Left lung (tissue), 10 donors: ENCODE measurements around the gene MT4. TPM values are rescaled to one million over a fixed set of nuclear protein-coding genes. Genes with fewer than 3 reads are reported as not detected.

Experiments used
- ATAC-seq: fragments of 200-7000 bp; cut with Tn5 transposase; one replicate; pipeline ENCODE4 v1.9.1; 2020; ENCODE audit warnings: moderate library complexity
- DNase-seq, 4 donors: peaks; one replicate each; pipeline ENCODE4 v3.0.0-alpha.2; 2013 to 2020
- H3K27ac ChIP-seq, 2 donors: fragments of 200-600 bp; sonication (generic) in 1 of 2; one replicate each; pipeline versions ENCODE4 v1.5.0 to v1.8.0; 2020 to 2021
- H3K27me3 ChIP-seq, 2 donors: fragments of 200-600 bp; sonication (generic) in 1 of 2; one replicate each; pipeline versions ENCODE4 v1.5.0 to v1.8.0; 2020 to 2021
- H3K36me3 ChIP-seq, 2 donors: fragments of 200-600 bp; sonication (generic) in 1 of 2; one replicate each; pipeline versions ENCODE4 v1.5.0 to v1.8.0; 2020 to 2021
- H3K4me1 ChIP-seq, 2 donors: fragments of 200-600 bp; one replicate each; pipeline ENCODE4 v1.8.0; 2021
- H3K4me3 ChIP-seq, 2 donors: fragments of 200-600 bp; sonication (generic) in 1 of 2; one replicate each; pipeline versions ENCODE4 v1.5.0 to v1.8.0; 2020 to 2021; ENCODE audit warnings: mild to moderate bottlenecking in 1 of 2
- H3K9me3 ChIP-seq, 2 donors: fragments of 200-600 bp; sonication (generic) in 1 of 2; one replicate each; pipeline versions ENCODE4 v1.5.0 to v1.8.0; 2020 to 2021
- intact Hi-C, 2 donors: fragments of 100-400 bp; cut with DNase I; formaldehyde crosslinking; loops; one replicate each; pipeline versions ENCODE4 v1.11.2 to v1.14.2; 2022
- polyA plus RNA-seq, 6 donors: library from polyadenylated mRNA; unstranded; fragments of 120-200 nt; gene quantifications; one replicate each; pipeline ENCODE4 v1.2.1, GENCODE V29; 2013; ENCODE audit not compliant: insufficient read length in 6 of 6
- total RNA-seq, 2 donors: library from RNA; stranded (reverse); fragmentation: NEBNext Ultra II Directional; extraction: Animal tissue kit (Norgen Biotek cat#: 25700); gene quantifications; one replicate each; pipeline ENCODE4 v1.2.1, GENCODE V29; 2021
- TF ChIP-seq, protein P1 (sequence below), 2 donors: fragments of 200-600 bp; sonication (generic) in 1 of 2; IDR thresholded peaks; one replicate each; pipeline versions ENCODE4 v1.5.0 to v1.8.0; 2021; ENCODE audit warnings: antibody characterized with exemption in 2 of 2
- donor health status: DM: no; HTN: yes; CAD: no.
- donor health status: DM: no; HTN: no; CAD: no.

Gene MT4
- total and polyA plus RNA-seq, 8 donors, result not detected

DNA sequence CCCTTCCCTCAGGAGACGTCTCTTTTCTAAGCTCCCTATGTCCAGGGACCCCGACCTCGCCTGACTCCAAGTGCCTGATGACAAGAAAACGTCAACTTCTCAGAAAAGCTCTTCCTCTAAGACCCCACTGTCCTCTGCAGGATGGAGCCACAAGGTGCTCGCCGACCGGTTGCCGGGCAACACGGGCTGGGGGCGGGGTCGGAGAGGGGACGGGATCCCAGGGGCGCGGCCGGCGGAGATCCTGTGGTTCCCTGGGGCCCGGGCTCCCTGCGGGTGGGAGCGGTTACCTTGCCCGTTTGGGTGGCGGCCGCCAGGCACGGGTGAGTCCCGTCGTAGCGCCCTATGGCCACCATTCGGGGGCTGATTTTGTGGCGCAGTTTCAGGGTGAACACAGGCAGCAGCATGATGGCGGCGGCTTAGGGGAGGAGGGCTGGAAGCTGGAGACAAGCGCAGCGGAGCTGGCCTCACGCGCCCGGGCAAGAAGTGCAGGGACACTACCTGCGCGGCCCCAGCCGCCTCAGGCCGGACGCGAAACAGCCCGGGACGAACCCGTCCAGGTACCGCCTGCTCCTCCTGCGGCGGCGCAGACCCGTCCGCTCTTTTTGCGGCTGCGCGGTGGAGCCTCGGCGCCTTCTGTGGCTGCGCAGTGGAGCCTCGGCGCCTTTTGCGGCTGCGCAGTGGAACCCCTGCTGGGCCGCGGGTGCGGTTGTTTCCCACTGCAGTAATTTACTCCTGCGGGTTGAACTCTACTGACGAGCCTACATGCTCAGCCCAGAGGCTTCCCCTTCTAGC, 45.2 kb upstream of the MT4 start, which contains the start of gene BBS2:
TSS of gene BBS2 (minus strand) at position 566 of the 792 bp plus-strand sequence. CDS start at position 404, 162 bp downstream.
- peak within 1 kb of the TSS; percentile 65 to 80 for H3K27ac ChIP-seq
- ATAC-seq, result peak; percentile 98
- no peaks in the 10 kb centered on the region for H3K36me3 ChIP-seq
- H3K4me1 ChIP-seq, result peaks cover 8 to 14% of the 10 kb centered on the region in 2 donors
- H3K27me3 ChIP-seq, result no peaks in the 10 kb centered on the region
- intact Hi-C loops, result loop anchor here in 1 of 2 donors (10.0 kb wide), 1 partner anchor 185 kb away; no protein-coding TSS in a partner anchor
- TF ChIP-seq, protein P1, sequence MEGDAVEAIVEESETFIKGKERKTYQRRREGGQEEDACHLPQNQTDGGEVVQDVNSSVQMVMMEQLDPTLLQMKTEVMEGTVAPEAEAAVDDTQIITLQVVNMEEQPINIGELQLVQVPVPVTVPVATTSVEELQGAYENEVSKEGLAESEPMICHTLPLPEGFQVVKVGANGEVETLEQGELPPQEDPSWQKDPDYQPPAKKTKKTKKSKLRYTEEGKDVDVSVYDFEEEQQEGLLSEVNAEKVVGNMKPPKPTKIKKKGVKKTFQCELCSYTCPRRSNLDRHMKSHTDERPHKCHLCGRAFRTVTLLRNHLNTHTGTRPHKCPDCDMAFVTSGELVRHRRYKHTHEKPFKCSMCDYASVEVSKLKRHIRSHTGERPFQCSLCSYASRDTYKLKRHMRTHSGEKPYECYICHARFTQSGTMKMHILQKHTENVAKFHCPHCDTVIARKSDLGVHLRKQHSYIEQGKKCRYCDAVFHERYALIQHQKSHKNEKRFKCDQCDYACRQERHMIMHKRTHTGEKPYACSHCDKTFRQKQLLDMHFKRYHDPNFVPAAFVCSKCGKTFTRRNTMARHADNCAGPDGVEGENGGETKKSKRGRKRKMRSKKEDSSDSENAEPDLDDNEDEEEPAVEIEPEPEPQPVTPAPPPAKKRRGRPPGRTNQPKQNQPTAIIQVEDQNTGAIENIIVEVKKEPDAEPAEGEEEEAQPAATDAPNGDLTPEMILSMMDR (IDR thresholded peaks at IDR 0.05), result peak in 1 of 2 donors; percentile 12
- H3K4me3 ChIP-seq, result peak within 1 kb of the TSS; percentile 81 to 89
- peak; percentile 79 to 96 (median 92) for DNase-seq
- no peaks in the 10 kb centered on the region for H3K9me3 ChIP-seq

DNA sequence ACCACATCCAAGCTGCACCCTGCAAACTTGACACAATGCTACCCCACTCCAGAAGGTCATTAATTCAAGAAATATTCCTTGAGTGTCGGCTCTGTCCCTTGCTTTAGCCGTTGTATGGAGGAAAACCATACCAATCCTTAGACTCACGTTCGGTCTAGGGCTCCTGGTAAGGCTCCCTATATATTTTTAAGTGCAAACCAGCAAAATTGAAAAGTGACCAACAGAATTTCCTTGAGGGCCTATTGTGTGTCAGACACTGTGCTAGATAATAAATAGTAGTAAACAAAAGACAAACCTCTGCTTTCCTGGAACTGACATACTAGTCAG, 44.7 kb upstream of the MT4 start:
- H3K27me3 ChIP-seq, result no peaks in the 10 kb centered on the region
- intact Hi-C loops, result no loop called here
- DNase-seq, result no peak
- peaks cover 8 to 14% of the 10 kb centered on the region in 2 donors for H3K4me1 ChIP-seq
- no peaks in the 10 kb centered on the region for H3K36me3 ChIP-seq
- TF ChIP-seq, protein P1 (IDR thresholded peaks at IDR 0.05), result no peak
- peak overlapping the region in 1 of 2 donors; percentile 80 for H3K27ac ChIP-seq
- no peak for ATAC-seq
- no peaks in the 10 kb centered on the region for H3K9me3 ChIP-seq
- H3K4me3 ChIP-seq, result peak overlapping the region; percentile 81 to 89

DNA sequence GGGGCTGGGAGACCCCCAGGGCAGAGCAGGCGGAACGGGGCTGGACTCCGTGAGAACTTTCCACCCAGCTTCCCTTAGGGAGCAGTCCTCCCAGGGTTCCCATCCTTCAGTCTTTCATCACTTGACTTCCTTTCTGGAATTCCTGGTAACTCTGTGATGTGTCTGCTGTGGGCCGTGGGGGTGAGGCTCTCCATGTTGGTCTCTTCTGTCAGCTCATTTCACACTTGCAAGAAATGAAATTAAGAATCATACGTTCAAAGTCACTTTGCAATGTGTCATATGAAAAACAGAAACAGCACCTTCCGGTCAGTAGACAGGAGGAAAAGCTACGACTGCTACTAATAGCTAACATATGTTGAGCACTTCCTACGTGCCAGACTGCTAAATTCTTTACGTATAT, 39.6 kb upstream of the MT4 start:
- ATAC-seq (no peak), DNase-seq (peak in 1 of 4 donors; percentile 13)
- Histone ChIP-seq H3K9me3 (no peaks in the 10 kb centered on the region), H3K36me3 (no peaks in the 10 kb centered on the region), H3K27me3 (no peaks in the 10 kb centered on the region), H3K4me1 (peaks cover 4% of the 10 kb centered on the region in 2 donors), H3K27ac (no peak overlapping the region), H3K4me3 (no peak overlapping the region)
- TF ChIP-seq, protein P1 (IDR thresholded peaks at IDR 0.05), result no peak
- intact Hi-C loops, result no loop called here

DNA sequence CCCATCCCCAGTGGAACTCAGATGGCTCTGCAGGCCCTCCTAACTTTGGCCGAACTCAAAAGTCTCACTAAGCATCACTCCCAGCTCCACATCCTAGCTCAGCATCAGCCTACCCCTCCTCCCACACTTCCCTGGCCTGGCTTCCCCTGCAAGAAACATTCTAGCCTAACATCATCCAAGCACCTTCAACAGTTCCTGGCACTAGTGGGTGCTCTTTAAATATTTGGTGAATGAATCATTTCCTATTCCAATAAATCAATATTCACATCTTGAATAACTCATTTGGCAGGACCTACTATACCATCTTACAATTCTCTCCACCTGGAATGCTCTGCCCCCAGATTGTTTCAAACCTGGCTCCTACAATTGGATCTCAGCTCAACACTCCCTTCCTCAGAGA, 34.0 kb upstream of the MT4 start:
- TF ChIP-seq, protein P1 (IDR thresholded peaks at IDR 0.05), result no peak
- H3K4me1 ChIP-seq, result no peaks in the 10 kb centered on the region
- no peaks in the 10 kb centered on the region for H3K9me3 ChIP-seq
- H3K27me3 ChIP-seq, result no peaks in the 10 kb centered on the region
- no peaks in the 10 kb centered on the region for H3K36me3 ChIP-seq
- no peak overlapping the region for H3K27ac ChIP-seq
- no peak for DNase-seq
- intact Hi-C loops, result no loop called here
- no peak for ATAC-seq
- H3K4me3 ChIP-seq, result no peak overlapping the region

DNA sequence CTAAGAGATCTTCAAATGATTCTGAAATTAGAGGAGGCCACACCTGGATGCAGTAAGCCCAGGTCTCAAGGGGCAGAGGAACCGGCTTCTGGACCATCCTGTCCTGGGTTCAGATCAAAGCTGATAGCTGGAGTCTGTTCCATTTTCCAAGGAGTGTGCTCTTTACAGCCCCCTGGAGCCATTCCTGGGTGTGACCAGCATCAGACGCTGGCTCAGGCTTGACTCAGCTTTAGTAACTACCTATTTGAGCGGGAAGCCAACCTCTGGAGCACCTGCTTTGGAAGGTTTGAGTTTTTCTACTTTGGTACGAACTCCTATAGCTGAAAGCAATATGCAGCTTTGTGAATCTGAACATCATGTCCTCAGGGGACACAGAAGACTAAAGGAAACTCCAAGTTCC, 32.2 kb upstream of the MT4 start:
- TF ChIP-seq, protein P1 (IDR thresholded peaks at IDR 0.05), result no peak
- H3K36me3 ChIP-seq, result no peaks in the 10 kb centered on the region
- no peaks in the 10 kb centered on the region for H3K4me1 ChIP-seq
- ATAC-seq (no peak), DNase-seq (no peak)
- no peak overlapping the region for H3K27ac ChIP-seq
- H3K27me3 ChIP-seq, result peaks cover 0 to 5% of the 10 kb centered on the region in 2 donors
- H3K4me3 ChIP-seq, result no peak overlapping the region
- intact Hi-C loops, result no loop called here
- H3K9me3 ChIP-seq, result no peaks in the 10 kb centered on the region
